Fibroblast of lung (primary cell): ENCODE data around the gene ST6GAL1.

Experiments
- EZH2 ChIP-seq: IDR thresholded peaks from 2 replicates; pipeline ENCODE4 v1.5.1; 2012; ENCODE audit warnings: low read length, control low read depth, mild to moderate bottlenecking; ENCODE audit errors: missing control alignments
- TF ChIP-seq, protein P1 (sequence below), 2 donors: IDR thresholded peaks in 1 of 2; conservative IDR thresholded peaks in 1 of 2; 1 replicate in 1 of 2; 2 replicates in 1 of 2; pipeline ENCODE4 v1.5.1; 2011 to 2012; ENCODE audit warnings: low read length in 2 of 2, control low read depth in 1 of 2, inconsistent platforms in 1 of 2, low read depth in 1 of 2, mild to moderate bottlenecking in 1 of 2

DNA sequence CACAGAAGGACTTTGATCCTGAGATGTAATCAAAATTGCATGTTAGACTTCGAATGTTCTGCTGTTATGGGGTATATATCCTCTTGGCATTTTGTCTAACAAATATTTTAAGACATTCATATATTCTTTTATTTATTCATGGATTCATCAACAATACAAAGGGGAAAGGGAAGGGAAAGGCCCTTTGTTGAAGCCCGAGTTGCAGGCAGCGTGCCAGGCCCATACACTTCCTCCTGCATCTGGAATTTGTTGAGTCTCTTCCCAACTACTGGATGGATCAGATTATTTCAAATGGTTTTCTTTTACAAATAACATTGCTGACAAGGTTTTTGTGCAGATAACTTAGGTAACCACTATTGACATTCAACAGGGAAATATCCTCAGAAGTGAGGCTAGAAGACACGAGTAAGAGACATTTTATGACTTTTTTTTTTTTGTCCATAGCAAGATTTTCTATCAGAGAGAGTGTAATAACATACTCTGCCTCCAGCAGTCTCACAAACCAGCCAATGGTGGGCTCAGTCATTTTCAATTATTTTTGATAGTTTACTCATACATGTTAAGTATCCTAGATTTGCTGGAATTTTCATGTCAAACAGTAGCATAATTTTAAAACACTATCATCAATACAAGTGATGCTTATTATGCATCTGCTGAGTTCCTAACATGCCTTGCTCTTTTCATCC, 114.7 kb downstream of the ST6GAL1 start:
- TF ChIP-seq, protein P1, sequence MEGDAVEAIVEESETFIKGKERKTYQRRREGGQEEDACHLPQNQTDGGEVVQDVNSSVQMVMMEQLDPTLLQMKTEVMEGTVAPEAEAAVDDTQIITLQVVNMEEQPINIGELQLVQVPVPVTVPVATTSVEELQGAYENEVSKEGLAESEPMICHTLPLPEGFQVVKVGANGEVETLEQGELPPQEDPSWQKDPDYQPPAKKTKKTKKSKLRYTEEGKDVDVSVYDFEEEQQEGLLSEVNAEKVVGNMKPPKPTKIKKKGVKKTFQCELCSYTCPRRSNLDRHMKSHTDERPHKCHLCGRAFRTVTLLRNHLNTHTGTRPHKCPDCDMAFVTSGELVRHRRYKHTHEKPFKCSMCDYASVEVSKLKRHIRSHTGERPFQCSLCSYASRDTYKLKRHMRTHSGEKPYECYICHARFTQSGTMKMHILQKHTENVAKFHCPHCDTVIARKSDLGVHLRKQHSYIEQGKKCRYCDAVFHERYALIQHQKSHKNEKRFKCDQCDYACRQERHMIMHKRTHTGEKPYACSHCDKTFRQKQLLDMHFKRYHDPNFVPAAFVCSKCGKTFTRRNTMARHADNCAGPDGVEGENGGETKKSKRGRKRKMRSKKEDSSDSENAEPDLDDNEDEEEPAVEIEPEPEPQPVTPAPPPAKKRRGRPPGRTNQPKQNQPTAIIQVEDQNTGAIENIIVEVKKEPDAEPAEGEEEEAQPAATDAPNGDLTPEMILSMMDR (conservative IDR thresholded peaks at IDR 0.05 in 1 of 2, IDR thresholded peaks at IDR 0.05 in 1 of 2; ENCODE audit: low read depth in 1 of 2, low read length in 2 of 2), result no peak
- TF ChIP-seq EZH2, result no peak
